ENCODE data around the gene ZNF536. TPM values are rescaled to one million over a fixed set of nuclear protein-coding genes. Genes with fewer than 3 reads are reported as not detected.

The ZNF536 gene
- total and polyA plus RNA-seq, 2 donors, result 4.9 to 34.4 TPM

DNA sequence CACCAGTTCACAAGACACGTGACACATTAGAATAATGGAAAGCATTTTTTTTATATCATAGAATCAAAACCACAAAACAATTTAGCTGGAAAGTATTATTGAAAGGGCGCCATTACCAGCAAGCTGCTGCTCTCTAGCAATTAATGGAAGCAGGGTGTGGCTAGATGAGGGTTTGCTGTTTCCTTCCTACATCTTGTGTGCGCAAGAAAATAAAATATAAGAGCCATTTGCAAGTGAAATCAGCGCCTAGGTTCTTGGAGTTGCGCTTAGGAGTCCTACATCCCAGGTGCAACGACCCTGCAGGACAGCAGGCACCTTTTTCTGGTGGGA lies 140.9 kb downstream of the ZNF536 start:
- Histone ChIP-seq H3K27ac (ENCODE audit: low read depth) (no peak overlapping the region), H3K4me1 (ENCODE audit: insufficient read depth) (no peaks in the 10 kb centered on the region), H3K4me3 (ENCODE audit: low read depth, low read length) (no peak overlapping the region), H3K36me3 (ENCODE audit: insufficient read depth) (no peaks in the 10 kb centered on the region)
- no peak for DNase-seq (ENCODE audit: extremely low spot score)
- 73% methylated on average over 6 of the region's 6 CpGs for WGBS

DNA sequence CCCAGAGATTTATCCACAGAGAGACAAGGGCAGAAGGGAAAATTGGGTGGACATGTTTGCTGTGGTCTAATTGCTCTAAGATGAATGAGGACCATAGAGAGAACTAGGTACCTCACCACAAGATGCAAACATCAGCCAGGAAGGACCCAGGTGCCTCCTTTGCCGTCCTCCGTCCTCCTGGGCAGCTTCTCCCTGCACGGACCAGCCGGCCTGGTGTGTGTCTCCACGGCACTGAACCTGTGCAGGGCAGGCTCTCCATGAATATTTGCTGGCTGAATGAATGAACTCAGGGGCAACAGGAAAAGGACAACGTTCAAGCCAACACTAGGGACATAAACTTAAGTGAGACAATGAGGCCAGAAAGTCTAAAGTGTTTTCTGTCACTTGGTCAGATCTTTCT lies 143.9 kb downstream of the ZNF536 start:
- Histone ChIP-seq H3K4me1 (ENCODE audit: insufficient read depth) (no peaks in the 10 kb centered on the region), H3K36me3 (ENCODE audit: insufficient read depth) (no peaks in the 10 kb centered on the region), H3K27ac (ENCODE audit: low read depth) (no peak overlapping the region), H3K4me3 (ENCODE audit: low read depth, low read length) (no peak overlapping the region)
- no peak for DNase-seq (ENCODE audit: extremely low spot score)
- WGBS, result 91% methylated on average over 6 of the region's 6 CpGs

DNA sequence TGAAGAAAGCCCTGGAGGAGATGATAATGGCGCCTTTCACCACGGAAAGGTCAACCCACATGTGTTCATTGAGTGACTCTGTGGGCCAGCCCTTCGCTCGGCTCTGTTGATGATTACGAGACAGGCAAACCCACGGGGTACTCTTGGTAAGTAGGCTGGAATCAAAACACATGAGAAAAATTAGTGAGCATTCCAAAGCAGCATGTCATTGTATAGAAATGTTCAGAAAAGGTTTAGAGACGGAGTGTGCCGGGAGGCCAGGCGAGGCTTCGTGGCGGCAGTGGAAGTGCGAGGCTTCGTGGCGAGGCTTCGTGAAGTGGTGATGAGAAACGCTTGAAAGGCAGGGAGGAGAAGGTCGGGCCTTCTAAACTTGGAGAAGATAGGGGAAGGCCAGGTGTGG lies 144.3 kb downstream of the ZNF536 start:
- 95% methylated on average over 17 of the region's 17 CpGs for WGBS
- no peak for DNase-seq (ENCODE audit: extremely low spot score)

DNA sequence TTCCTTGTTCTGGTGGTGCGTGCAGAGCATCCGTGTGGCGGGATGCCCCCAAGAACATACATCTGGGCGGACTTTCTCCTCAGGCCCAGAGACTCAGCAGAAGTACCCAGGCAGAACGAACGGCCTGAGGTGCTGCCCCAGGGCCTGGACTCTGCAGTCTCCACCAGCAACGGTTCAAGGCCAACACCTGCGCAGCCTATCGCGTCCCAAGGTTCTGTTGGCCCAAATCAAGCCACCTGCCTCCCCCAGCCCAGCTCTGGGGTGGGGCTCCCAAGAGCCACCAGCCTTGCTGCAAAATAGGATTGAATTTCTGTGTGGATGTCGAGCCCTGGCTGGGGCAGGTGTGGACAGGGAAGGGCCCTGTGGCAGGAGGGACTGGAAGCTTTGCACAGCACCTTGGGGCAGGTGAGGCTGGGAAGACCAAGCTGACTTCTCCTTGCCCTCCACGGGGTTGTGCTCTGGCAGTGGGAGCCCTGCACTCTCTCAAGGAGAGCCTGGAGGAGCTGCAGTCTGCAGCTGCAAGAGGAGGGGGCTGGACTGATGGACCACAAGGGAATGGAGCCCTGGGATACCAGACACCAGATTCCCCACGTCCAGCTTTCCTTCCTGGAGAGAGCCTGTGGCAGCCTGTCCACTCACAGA lies 146.9 kb downstream of the ZNF536 start:
- DNase-seq (ENCODE audit: extremely low spot score), result no peak
- Histone ChIP-seq H3K4me1 (ENCODE audit: insufficient read depth) (no peaks in the 10 kb centered on the region), H3K4me3 (ENCODE audit: low read depth, low read length) (no peak overlapping the region), H3K27ac (ENCODE audit: low read depth) (no peak overlapping the region), H3K36me3 (ENCODE audit: insufficient read depth) (no peaks in the 10 kb centered on the region)
- 84% methylated on average over 13 of the region's 13 CpGs for WGBS

More for the DNA sequence above, 144.3 kb downstream of the ZNF536 start:
- Histone ChIP-seq H3K4me3 (ENCODE audit: low read depth, low read length) (no peak overlapping the region), H3K36me3 (ENCODE audit: insufficient read depth) (no peaks in the 10 kb centered on the region), H3K4me1 (ENCODE audit: insufficient read depth) (no peaks in the 10 kb centered on the region), H3K27ac (ENCODE audit: low read depth) (no peak overlapping the region)

DNA sequence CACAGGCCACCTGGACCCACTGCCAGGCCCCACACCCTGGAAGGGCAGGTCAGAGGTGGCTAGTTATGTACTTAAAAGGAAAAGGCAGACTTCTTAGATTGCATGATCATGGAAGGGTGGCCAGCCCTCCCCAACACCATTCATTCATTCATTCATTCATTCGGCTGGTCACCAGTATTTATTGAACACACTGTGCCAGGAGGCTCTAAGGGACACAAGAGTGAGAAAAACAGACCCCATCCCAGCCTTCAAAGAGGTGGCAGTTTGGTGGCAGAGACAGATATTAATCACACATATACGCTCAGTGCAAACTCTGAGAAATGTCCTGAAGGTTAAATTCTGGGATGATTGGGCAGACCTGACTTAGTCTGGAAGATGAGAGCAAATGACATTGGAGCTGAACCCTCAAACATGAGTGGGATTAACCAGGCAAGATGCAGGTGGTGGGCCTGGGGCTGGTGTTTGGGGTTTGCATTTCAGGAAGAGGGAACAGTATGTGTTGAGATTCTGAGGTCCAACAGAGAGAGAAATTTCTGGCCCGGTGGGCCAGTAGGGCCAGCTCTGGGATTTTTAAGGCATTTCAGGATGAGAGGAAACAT lies 147.5 kb downstream of the ZNF536 start:
- Histone ChIP-seq H3K4me1 (ENCODE audit: insufficient read depth) (no peaks in the 10 kb centered on the region), H3K4me3 (ENCODE audit: low read depth, low read length) (no peak overlapping the region), H3K36me3 (ENCODE audit: insufficient read depth) (no peaks in the 10 kb centered on the region), H3K27ac (ENCODE audit: low read depth) (no peak overlapping the region)
- DNase-seq (ENCODE audit: extremely low spot score), result no peak
- 93% methylated on average over 3 of the region's 3 CpGs for WGBS

DNA sequence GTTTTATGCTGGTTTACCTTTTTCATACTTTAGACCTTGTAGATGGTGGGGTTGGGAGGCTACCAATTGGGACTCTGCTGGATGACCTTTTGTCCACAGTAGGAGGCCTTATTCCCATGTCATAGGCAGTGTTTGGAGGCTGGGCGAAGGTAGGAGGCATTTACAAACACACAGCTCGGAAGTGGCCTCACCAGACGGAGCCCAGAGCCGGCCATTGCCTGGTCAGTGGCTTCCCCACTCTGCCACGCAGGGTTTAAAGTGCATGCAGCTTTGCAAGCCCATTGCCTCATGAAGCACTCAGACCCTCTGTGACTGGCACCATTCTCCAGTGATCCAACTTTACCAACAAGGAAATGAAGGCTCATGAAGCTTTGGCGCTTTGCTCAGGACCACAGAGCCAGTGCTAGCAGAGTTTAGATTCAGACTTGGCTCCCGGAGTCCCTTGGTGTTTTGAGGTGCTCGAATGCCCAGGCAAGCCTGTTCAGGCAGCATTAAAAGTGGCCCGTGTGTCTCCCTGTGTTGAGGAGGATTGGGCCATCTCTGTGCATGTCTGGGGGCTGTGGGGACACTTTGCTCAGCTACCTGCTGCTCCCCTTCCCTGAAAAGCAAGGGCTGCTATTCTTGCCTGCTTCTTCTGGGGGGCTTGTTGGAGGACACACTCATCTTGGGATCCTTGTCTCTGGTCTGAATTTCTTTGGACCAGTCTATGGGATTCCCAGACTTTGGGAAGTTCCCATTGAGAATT lies 148.7 kb downstream of the ZNF536 start:
- DNase-seq (ENCODE audit: extremely low spot score), result no peak
- Histone ChIP-seq H3K36me3 (ENCODE audit: insufficient read depth) (no peaks in the 10 kb centered on the region), H3K27ac (ENCODE audit: low read depth) (no peak overlapping the region), H3K4me3 (ENCODE audit: low read depth, low read length) (no peak overlapping the region), H3K4me1 (ENCODE audit: insufficient read depth) (no peaks in the 10 kb centered on the region)
- 87% methylated on average over 9 of the region's 9 CpGs for WGBS

DNA sequence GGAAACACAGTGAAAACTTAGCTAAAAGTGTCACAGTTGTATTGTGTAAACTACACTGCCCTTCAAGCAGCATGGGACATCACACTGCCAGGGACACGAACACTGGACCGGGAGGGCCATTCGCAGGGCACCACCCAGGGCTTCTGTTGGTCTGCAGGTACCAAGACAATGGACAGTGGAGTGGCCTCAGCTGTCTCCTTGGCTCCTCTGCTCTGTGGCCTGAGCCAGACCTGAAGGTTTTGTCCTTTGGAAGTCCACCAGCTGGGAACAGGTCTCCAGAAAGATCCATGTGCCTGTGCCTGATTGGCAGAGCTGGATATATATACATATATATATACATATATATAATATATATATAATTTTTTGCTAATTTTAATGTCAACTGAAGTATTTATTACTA lies 149.8 kb downstream of the ZNF536 start:
- 84% methylated on average over 3 of the region's 3 CpGs for WGBS
- no peak overlapping the region for H3K27ac ChIP-seq (ENCODE audit: low read depth)
- DNase-seq (ENCODE audit: extremely low spot score), result no peak

DNA sequence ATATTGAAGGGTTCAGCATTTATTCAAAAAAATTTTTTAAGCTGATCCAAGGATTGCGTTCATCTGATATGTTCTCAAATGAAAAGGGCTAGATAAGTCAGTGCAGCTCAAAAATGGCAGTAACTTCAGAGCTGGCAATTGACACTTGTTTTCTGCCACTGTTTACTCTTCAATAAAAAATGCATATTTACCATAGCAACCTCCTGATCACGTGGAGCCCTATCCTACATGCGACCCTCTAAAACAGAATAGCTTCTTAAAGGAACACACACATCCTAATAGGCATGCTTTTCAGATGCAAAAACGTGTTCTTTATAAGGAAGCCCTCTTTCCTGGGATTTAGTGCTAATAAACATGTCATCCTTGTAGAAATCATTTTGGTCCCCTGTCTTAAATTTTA lies 150.2 kb downstream of the ZNF536 start:
- Histone ChIP-seq H3K36me3 (ENCODE audit: insufficient read depth) (no peaks in the 10 kb centered on the region), H3K27ac (ENCODE audit: low read depth) (no peak overlapping the region), H3K4me3 (ENCODE audit: low read depth, low read length) (no peak overlapping the region), H3K4me1 (ENCODE audit: insufficient read depth) (no peaks in the 10 kb centered on the region)
- DNase-seq (ENCODE audit: extremely low spot score), result no peak
- WGBS, result 29% methylated on average over 4 of the region's 4 CpGs

More for the DNA sequence above, 149.8 kb downstream of the ZNF536 start:
- no peaks in the 10 kb centered on the region for H3K4me1 ChIP-seq (ENCODE audit: insufficient read depth)
- H3K36me3 ChIP-seq (ENCODE audit: insufficient read depth), result no peaks in the 10 kb centered on the region
- no peak overlapping the region for H3K4me3 ChIP-seq (ENCODE audit: low read depth, low read length)

DNA sequence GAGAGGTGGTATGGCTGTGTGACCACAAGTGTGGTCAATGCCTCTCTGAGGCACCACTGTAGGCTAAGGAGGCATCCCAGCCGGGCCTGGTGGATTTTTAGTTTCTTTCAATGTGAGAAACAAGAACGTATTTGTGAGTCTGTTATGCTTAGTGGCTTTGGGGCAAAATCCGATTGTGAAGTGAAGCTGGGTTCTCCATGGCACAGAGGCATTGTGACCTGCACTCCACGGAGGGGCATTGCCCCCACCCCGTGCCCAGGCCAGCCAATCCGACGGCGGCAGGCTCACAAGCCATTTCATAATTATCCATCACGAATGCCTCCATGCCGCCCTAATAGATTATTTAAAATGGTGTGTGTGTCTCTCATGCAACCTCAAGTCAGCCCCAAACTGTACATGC lies 151.6 kb downstream of the ZNF536 start:
- no peak overlapping the region for H3K4me3 ChIP-seq (ENCODE audit: low read depth, low read length)
- H3K27ac ChIP-seq (ENCODE audit: low read depth), result no peak overlapping the region
- no peaks in the 10 kb centered on the region for H3K4me1 ChIP-seq (ENCODE audit: insufficient read depth)
- DNase-seq (ENCODE audit: extremely low spot score), result no peak
- WGBS, result 83% methylated on average over 10 of the region's 10 CpGs
- no peaks in the 10 kb centered on the region for H3K36me3 ChIP-seq (ENCODE audit: insufficient read depth)

DNA sequence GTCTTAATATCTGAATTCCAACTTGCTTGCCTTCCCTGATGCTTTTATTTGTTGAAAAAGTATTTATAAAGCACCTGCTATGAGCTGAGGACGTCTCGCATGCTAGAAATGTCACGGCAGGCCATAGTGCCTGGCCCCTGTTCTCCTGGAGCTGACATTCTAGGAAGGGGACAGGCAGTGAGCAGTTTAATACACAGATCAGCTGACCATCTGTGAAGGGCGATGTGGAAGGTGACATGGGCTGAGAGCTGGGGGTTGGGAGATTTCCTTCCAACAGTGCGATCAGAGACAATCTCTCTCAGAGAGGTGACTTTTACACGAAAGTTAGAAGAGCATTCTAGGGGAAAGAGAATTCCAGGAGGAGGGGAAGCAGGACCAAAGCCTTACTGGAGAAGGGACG lies 153.2 kb downstream of the ZNF536 start:
- Histone ChIP-seq H3K36me3 (ENCODE audit: insufficient read depth) (no peaks in the 10 kb centered on the region), H3K4me3 (ENCODE audit: low read depth, low read length) (no peak overlapping the region), H3K27ac (ENCODE audit: low read depth) (no peak overlapping the region), H3K4me1 (ENCODE audit: insufficient read depth) (no peaks in the 10 kb centered on the region)
- no peak for DNase-seq (ENCODE audit: extremely low spot score)
- WGBS, result 82% methylated on average over 7 of the region's 7 CpGs

DNA sequence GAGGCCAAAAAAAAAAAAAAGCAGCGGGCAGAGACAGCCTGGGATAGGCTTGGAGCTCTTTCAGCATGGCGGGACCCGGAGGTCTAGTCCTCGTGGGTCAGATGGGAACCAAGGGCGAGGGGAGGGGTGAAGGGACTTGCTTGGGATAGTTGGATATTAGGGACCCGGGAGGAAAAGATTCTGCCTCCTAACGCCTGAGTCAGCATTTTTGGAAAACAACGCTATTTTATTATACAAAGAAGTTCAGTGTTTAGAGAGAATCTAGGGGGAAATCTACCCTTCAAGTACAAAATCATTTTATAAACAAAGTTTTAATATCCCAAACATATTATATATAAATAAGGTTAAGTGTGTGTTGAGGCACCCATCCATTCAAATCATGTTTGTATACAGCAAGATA lies 156.7 kb downstream of the ZNF536 start:
- H3K4me1 ChIP-seq (ENCODE audit: insufficient read depth), result no peaks in the 10 kb centered on the region
- WGBS, result 65% methylated on average over 8 of the region's 8 CpGs
- no peak for DNase-seq (ENCODE audit: extremely low spot score)

DNA sequence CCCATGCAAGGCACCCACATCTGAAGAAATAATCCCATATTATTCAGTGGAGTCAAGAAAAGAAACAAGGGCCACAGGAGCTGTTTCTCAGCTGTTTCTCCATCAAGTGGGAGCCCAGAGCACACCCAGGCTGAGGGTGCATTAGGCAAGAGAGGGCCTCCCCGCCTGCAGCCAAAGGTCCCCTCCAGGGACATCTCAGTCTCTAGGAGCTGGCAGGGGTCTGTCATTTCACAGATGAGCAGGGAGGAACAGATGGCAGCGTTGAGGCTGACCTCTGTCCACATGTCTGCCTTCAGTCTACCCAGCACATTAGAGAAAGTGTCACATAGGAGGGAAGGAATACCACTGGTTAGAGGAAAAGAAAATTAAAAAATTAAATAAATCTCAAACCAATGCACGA lies 157.7 kb downstream of the ZNF536 start:
- Histone ChIP-seq H3K4me3 (ENCODE audit: low read depth, low read length) (no peak overlapping the region), H3K4me1 (ENCODE audit: insufficient read depth) (no peaks in the 10 kb centered on the region), H3K36me3 (ENCODE audit: insufficient read depth) (no peaks in the 10 kb centered on the region), H3K27ac (ENCODE audit: low read depth) (no peak overlapping the region)
- no peak for DNase-seq (ENCODE audit: extremely low spot score)
- 88% methylated on average over 3 of the region's 3 CpGs for WGBS

More for the DNA sequence above, 156.7 kb downstream of the ZNF536 start:
- H3K27ac ChIP-seq (ENCODE audit: low read depth), result no peak overlapping the region
- no peaks in the 10 kb centered on the region for H3K36me3 ChIP-seq (ENCODE audit: insufficient read depth)
- H3K4me3 ChIP-seq (ENCODE audit: low read depth, low read length), result no peak overlapping the region

DNA sequence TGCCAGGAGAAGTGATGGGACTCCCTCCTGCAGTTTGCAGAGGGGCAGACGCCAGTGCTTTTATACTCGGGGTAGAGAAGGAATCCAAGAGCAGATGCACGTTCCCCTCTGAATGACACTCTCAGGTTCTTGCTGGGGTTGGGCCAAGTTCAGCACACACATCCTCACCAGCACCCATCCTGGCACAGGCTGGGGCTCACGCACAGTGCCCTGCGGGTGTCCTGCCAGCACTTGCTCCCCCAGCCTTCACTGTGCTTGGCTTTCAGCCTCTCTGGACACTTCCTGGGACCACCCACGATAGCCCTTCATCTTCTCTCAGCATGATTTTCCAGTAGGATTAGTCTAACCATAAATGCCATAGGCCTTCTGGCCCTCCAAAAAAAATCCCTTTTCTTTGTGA lies 158.6 kb downstream of the ZNF536 start:
- Histone ChIP-seq H3K36me3 (ENCODE audit: insufficient read depth) (no peaks in the 10 kb centered on the region), H3K4me3 (ENCODE audit: low read depth, low read length) (no peak overlapping the region), H3K4me1 (ENCODE audit: insufficient read depth) (no peaks in the 10 kb centered on the region), H3K27ac (ENCODE audit: low read depth) (no peak overlapping the region)
- 42% methylated on average over 6 of the region's 6 CpGs for WGBS
- no peak for DNase-seq (ENCODE audit: extremely low spot score)

DNA sequence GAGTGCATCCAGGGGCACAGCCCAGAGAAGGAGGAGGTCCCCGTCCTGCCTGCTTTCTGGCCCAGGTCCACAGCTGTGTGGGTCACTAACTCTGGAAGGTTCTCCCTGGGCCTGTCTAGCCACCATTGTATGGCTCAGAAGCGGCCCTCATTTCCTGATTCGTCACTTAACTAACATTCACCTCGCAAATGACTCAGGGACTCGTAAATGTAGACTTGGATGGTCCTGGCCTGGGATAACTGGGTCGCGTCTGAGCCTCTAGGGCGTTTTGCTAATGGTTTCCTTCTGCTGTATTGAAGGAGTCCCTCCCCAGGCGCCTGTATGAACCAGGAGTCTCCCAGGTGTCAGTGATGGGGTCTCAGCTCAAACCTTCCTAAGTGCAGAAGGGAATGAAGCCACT lies 162.8 kb downstream of the ZNF536 start:
- no peak overlapping the region for H3K4me3 ChIP-seq (ENCODE audit: low read depth, low read length)
- no peaks in the 10 kb centered on the region for H3K4me1 ChIP-seq (ENCODE audit: insufficient read depth)
- DNase-seq (ENCODE audit: extremely low spot score), result no peak
- no peaks in the 10 kb centered on the region for H3K36me3 ChIP-seq (ENCODE audit: insufficient read depth)
- 74% methylated on average over 9 of the region's 9 CpGs for WGBS
- no peak overlapping the region for H3K27ac ChIP-seq (ENCODE audit: low read depth)

All from urinary bladder (tissue), 4 donors.